GM18909 (cell line): ENCODE measurements around the gene SLC6A12.
"Not testable (repeated sequence)": the region's sequence is repeated elsewhere in the genome, so short reads cannot be mapped to it uniquely, and the experiment has no call there.

Experiments
- ATAC-seq: cut with Tn5 transposase; IDR thresholded peaks from one replicate; pipeline ENCODE4 v1.9.1; 2021; ENCODE audit warnings: mild to moderate bottlenecking; ENCODE audit not compliant: unreplicated experiment, poor library complexity

Gene SLC6A12

GRCh38 chr12:218728-219590 lies 5.0 kb upstream of the SLC6A12 start:
- ATAC-seq: no peak

DNA sequence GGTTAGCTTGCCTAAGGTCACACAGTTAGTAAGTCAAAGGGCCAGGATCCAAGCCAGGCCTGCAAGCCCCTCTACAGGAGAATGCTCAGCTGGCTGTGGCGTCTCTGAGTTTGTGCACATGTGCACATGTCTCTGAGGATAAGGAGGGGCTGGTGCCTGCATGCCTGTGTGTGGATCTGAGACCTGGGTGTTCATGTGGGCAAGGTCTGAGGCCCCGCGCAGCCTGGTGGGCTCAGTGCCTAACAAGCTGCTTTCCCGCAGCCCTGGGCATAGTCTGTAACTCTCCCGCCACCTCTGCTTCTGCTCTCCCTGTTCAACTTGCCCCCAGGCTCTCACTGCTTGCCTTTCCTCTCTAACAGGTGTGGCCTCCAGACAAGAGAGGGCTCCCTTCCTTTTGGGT lies 4.3 kb upstream of the SLC6A12 start:
- no peak for ATAC-seq

GRCh38 chr12:217029-217428 lies 3.1 kb upstream of the SLC6A12 start:
- ATAC-seq: not testable (repeated sequence)

DNA sequence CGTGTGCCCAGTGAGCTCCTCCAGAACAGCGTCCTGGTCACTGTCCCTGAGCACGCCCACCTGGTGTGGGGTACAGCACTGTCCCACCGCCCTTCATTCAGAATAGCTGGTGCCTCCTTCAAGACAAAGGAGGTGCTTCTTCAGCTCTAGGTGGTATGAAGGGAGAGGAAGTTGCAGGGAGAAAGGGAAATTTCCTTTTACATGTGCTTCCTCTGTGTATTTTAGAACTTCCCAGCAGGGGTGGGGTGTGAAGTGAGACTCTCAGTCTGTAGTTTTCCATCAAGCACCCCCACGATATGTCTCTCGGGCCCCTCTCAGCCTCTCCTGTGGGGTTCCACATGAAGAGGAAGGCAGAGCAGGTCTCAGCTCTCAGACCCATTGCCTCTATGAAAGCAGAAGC lies 1.2 kb upstream of the SLC6A12 start:
- ATAC-seq: no peak

GRCh38 chr12:213527-213932 lies 427 bp downstream of the SLC6A12 start:
- ATAC-seq: no peak

DNA sequence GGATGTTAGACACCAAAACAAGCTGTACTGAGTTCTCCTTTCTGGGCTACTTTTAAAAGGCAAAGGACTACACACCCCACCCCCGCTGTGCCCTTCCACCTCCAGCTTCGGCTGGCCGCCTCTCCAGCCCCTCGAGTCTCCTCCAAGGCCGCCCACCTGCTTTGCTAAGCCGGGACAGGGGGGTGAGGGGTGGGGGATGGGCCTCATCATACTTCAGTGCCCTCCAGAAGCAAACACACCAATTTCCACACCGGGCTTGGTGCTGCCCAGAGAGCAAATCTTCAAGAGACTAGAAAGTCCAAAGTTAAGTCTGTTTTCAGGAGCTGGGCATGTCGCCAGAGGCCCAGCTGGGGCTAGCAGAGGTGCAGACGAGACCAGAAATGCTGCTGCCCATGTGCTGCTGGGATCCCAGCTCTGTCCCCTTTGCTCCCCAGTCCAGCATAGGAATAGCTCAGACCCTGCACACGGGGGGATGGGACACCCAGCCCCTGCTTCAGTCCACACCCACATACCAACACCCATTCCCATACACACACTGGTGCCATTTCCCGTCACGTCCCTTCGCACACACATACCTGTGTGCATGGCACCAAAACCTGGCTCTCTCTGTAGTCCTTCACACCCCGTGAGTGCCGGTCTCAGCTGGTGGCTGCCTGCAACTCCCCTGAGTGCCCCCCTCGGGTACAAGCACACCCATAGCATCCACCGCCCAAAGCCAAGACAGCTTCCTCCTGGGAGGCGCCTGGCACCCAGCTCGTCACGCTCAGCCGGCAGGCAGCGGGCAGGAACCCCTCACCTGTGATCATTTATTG lies 1.0 kb downstream of the SLC6A12 start:
- no peak for ATAC-seq

- no peak for ATAC-seq
Observed at GRCh38 chr12:212415-212714, 1.6 kb downstream of the SLC6A12 start.

DNA sequence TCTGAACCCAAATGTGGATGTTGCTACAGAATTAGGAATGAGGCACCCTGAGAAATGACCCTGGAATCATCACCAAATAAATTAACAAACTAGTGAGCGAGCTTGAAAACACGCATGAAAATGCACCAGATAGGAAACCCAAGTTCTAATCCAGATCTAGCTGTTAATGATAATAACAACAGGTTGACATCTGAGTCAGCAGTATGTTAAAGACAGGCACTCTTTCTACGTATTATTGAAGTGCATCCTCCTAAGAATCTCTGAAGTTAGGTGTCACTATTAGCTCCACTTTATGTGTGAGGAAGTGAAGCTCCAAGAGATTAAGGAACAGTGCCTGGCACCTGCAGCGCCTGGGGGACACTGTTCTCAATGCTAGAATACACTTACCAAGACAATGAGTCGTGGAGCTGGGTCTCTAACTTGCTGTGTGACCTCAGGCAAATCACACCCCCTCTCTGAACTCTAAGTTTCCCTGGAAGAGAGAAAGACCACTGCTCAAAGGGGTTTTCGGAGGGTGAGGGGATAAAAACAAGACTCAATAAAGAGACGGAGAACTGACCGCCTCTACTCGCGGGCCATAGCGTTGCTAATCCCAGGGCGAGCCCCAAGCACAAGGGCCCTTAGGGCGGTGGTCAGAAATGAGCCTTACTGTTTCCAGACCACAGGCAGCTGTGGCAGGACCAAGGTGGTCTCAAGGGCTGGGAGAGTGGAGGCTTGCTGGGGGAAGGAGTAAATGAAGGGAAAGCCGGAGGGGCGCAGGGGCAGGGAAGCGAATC lies 2.1 kb downstream of the SLC6A12 start:
- ATAC-seq: no peak

GRCh38 chr12:211142-211465 lies 2.9 kb downstream of the SLC6A12 start:
- no peak for ATAC-seq

GRCh38 chr12:210277-211141 lies 3.4 kb downstream of the SLC6A12 start:
- ATAC-seq: no peak

GRCh38 chr12:209851-210250 lies 4.1 kb downstream of the SLC6A12 start:
- no peak for ATAC-seq

GRCh38 chr12:209246-209645 lies 4.7 kb downstream of the SLC6A12 start:
- ATAC-seq: no peak

DNA sequence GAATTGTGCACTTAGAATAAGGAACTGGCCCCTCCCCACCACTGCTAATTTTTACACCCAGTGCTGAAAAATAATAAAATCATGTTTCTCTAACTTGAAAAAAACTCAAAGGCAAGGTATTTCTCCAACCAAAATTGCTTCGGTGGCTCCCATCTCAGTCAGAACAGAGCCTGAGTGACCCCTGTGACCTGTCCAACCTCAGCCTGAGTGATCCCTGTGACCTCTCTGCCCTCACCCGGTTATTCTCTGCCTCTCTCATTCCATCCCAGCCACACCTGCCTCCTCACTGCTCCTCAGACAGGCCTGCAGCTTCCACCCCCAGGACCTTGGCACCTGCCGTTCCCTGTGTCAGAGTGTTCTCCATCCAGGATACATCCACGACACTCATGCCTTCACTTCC lies 5.1 kb downstream of the SLC6A12 start:
- no peak for ATAC-seq

GRCh38 chr12:207804-208203 lies 6.2 kb downstream of the SLC6A12 start:
- ATAC-seq: no peak

DNA sequence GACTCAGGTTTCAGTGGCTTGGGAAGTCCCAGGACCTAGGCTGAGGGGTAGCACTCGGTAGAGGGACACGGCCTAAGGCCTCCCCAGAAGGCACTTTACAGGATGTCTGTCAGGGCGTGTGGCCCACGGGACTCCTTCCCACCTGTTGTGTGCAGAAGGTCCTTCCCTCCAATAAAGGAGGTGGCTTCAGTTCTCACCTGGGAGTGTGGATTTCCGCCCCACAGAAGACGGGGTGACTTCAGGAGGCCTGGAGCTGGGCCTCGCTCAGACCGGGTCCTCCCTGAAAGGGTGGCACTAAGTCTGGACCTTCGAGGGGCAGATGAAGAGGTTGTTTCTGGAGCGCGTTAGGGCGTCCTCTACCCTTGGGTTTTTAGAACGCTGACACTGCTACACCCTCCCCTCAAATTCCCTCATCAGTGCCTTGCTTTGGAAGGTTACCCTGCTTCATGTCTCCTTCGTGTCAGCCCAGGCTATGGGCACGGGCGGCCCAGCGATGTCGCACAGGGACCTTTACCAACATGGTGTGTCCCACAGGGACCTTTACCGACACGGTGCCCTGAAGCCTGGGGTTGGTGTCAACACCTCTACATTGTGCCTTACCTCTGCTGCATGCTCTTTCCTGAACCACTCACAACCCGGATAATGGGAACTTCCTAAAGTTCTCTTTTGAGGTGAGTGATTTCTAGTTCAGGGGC lies 7.1 kb downstream of the SLC6A12 start:
- ATAC-seq: no peak

DNA sequence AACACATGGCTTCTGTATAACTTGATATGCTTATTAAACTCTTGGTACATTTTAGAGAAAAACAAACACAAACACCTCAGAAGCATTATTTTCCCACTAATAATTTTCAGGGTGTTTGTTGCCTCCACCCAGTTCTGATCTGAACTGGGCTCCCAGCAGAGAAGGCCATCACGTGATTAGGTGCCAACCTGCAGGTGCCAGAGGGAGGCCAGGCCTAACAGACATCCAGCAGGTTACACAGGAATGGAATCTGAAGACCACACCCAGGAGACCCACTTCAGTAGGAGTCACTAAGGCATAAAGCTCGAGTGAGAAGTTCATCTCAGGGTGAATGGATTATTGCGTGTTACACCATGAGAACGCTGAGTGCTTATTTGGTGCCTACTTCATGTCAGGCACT lies 8.9 kb downstream of the SLC6A12 start:
- no peak for ATAC-seq

- no peak for ATAC-seq
Observed at GRCh38 chr12:204261-204678, 9.7 kb downstream of the SLC6A12 start.

DNA sequence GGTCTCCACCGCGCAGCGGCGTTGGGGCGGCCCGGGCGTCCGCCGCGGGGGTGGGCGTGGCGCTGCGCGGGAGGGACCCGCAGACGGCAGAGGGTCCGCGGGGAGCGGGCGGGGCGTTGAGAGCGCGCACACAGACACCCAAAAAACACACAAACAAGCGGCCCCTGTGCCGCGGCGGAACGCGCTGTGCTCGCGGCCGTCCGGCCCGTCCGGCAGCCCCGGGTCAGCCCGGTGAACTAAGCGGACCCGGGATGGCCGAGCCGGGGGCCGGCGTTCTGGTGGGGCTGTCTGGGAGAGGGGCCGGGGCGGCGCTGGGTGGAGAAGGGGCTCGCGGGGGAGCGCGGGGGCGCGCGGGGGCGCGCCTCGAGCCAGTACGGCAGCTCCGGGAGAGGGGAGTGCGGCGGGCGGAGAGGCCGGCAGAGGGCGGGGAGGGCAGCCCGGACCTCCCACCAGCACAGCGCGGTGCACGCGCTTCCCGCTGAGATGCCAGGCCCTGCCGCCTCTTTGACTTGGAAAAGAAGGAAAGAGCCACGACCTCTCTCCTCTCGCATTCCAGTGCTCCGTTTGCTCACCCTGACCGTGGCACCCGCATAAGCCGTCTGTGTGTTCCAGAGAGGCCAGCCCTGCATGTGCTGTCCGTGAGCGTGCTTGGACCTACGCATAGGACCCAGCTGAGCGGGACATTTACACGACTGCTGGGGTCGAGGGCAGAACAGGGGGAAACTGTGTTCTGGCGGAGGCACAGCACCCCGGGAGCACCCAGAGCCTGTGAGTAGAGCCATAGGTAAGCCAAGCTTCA lies 10.3 kb downstream of the SLC6A12 start:
- no peak for ATAC-seq

- ATAC-seq: no peak
Observed at GRCh38 chr12:203074-203461, 10.9 kb downstream of the SLC6A12 start.
